Bone marrow (tissue), 2 donors: ENCODE data around the gene PCMTD2.

Experiments
- DNase-seq, 2 donors: peaks; one replicate each; lab custom pipeline; 2025; lab: John Stamatoyannopoulos, UW

PCMTD2 gene

DNA sequence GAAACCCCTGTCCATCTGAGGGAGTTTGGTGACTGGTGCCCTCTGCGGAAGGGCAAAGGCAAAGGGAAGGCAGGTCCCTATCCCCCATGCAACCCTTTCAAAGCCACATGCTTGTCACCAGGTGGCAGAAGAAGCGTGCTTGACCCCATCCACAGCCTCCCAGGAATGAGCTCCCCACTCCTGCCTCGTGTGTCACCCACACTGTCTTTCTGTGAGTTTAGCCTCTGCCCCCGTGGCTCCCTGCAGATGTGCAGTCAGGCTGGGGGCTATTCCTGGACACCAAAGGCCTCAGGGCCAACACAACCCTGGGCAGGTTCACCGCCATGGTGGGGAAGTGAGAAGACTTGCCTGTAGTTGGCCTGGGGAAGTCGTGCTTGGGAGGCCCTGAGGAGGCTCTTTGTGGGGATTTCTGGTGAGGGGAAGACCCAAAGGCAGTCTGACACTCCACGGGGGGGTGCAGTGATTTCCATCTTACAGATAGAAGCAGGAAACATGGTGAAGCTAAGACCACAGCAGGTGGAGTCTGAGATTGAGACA lies 16.6 kb upstream of the PCMTD2 start:
- DNase-seq: no peak

DNA sequence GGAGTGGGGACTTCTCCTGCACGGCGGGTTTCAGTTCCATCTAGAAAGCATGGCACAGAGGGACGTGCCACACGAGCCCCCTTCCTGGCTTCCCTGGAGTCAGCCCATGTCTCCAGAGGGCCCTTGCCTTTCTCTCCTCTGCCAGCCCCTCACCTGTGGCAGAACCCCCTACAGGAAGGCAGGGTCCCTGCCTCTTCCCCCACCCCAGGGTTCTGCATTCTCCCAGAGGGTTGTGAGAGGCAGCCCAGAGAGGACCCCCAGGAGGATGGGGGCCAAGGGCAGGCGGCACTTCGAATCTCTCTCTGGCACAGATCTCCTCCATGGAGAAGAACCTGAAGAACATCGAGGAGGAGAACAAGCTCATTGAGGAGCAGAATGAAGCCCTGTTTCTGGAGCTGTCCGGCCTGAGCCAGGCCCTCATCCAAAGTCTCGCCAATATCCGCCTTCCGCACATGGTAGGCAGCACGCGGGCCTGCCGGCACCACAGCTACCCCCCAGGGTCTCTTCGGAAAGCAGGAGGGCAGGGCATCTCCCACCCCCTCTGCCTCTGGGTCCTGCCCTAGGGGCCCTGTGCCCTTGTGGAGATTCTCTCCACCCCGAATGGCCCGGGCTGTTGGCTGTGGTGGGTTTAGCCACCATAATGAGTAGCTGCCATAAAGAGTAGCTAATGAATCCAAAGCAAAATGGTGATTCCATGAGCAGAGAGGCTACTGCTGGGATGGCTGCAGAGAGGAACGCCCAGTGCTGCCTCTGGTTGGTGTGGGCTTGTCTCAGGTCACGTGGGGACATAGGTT lies 15.9 kb upstream of the PCMTD2 start:
- no peak for DNase-seq

DNA sequence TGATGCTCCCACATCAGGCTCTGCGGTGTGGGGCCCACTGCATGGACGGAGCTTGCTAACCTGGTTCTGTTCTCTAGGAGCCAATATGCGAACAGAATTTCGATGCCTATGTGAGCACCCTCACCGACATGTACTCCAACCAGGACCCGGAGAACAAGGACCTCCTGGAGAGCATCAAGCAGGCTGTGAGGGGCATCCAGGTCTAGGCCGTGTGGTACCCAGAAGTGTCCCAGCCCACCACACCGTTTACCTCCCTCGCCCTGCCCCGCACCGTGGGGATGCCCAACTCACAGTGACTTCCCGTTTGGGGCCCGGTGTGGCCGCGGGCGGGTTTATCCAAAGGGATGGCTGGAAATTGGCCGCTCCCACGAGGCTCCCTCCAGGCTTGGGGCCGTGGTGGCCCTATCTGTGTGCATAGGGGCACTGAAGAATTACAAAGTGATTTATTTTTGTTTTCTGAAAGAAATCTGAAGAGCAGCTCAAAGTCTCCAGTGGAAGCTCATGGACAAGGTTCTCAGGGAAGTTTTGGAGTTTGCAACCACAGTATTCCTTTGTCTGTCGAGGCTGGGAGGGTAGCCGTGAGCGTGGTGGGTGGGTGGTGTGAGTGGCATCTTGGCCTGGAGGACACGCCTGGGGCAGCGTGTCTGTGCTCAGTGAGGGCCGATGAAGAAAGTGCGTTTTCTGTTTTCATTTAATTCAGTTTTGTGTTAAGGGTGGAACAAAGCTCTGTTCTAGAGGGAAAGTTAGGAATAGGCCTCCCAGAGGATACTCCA lies 15.1 kb upstream of the PCMTD2 start:
- no peak for DNase-seq

DNA sequence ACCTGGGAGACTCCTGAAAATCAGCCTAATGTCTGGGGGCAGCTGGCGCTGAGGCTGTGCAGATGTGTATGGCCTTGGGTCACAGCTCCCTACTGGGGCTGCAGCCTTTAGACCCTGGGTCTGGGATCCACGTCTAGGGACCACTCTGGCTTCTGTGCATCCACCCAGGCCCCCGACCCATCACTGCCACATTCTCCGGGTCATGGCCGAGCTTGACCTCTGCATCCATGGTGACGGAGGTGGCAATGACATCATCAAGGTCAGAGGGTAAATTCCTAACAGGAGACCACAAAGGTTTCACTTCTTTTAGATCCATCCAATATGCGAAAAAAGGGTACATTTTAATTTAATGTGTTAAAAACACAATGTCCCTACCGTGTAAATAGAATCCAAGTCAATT lies 14.5 kb upstream of the PCMTD2 start:
- DNase-seq: no peak

DNA sequence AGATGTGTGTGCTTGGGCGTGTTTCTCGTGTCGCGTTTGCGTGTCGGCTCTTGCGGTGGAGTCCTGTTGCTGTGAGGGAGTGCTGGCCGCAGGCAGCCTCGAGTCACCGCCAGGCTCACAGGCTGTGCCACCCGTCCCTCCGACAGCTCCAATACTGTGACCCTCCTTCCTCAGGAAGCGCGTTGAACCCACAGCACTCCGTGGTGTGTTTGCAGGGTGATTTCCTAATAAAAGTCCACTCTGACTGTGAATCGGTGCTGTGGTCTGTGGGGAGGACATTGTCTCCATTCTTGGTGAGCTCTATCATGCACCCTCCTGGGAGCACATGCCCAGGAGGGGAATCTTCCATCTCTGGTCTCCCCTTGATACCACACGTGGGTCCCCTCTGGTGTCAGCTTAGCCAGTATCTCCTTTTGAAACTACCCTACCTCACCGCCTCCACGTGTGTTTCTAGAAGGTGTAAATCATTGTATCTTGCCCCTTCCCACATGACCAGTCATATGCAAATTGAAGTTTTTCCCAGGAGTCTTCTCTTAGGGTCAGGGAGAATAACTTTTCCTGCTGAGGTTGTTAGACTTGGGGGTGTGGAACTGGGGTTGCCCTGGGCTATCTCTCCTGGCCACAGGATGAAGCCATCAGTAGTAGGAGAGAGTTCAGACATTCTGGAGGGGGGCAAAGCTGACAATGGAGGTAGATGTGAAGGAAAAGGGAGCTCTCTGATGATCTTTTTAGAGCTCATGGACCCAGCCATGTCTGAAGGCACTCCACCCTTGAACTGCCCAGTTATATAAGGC lies 13.3 kb upstream of the PCMTD2 start:
- no peak for DNase-seq

DNA sequence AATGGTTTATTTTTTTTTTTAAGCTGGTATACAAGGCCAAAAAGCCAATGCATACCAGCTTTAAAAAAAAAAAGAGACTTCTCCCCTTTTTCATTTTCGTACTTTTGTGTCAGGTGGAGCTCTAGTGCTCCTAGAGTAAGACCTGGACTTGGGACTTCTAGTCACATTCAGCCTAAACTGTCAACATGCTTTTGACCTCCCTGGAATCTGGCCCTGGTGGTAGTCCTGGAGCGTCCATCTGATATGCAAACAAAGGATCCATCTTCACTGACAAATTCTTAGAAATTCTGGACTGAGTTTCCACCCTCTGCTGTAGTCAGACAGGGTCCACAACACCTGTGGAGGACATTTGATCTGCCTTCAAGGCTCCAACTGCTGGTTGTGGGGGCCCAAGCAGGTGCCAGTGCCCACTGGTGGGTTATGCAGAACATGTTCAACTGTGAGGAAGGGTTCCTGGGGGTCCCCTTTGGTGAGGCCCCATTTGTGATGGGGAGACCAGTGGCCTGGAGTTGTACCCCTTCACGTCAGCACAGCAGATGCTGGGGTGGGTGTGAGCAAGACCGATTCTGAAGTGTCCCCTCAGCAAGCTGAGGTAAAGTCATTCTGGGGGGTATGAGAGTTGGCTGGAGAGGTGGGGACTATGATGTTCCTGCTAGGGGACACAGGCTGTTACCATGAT lies 12.6 kb upstream of the PCMTD2 start:
- DNase-seq: no peak

DNA sequence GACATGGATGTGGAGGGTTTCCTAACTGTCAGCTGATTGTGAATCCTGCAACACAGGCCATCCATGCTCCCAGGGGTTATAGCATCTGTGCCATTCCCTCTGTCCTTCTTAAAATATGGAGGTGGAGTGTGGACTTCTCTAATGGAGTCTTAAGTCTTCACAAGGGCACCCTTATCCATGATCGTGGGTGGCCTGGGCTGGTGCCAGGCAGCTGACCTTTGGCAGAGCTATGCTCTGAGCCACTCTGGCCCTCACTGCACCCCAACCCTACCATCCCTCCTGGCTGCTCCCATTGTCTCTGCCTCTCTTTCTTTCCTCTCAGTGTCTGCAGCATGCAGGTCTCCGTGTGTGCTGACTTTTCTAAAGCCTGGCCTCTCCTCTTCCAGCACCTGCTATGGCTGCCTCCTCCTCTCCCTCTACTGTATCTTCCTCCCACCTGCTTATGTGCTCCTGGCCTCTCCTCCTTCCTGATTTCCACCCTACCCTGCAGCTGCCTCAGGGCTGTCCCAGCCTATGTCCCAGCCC lies 11.2 kb upstream of the PCMTD2 start:
- no peak for DNase-seq

DNA sequence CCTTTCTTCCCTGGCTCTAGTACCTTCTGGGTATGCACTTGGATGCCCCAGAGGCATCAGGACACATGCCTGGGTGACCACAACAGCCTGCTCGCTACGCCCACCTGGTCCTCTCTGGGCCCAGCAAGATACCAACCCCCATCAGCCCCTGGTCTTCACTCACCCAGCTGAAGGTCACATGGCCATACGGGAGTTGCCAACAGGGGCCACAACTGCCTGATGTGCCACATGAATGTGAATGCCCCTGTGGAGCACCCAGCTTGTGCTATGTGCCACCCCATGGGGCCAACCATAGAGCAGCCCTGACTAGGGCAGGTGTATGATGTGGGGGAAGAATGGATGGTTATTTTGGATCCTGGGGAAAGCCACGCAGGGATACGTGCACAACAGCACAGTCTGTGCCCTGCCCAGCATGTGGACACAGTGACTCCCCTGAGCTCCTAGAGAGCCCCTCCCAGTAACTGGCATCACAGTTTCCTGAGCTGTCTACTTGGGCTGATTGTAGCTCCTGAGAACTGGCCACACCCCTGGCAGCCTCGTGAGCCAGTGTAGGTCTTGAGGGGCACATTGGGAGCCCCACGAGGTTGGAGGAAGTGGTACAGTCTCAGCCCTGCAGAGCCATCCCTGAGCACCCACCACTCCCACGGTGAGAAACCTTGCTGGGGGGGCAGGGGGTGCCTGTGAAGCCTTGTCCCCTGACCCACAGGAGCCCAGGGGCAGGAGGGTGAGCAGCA lies 10.5 kb upstream of the PCMTD2 start:
- DNase-seq: no peak

DNA sequence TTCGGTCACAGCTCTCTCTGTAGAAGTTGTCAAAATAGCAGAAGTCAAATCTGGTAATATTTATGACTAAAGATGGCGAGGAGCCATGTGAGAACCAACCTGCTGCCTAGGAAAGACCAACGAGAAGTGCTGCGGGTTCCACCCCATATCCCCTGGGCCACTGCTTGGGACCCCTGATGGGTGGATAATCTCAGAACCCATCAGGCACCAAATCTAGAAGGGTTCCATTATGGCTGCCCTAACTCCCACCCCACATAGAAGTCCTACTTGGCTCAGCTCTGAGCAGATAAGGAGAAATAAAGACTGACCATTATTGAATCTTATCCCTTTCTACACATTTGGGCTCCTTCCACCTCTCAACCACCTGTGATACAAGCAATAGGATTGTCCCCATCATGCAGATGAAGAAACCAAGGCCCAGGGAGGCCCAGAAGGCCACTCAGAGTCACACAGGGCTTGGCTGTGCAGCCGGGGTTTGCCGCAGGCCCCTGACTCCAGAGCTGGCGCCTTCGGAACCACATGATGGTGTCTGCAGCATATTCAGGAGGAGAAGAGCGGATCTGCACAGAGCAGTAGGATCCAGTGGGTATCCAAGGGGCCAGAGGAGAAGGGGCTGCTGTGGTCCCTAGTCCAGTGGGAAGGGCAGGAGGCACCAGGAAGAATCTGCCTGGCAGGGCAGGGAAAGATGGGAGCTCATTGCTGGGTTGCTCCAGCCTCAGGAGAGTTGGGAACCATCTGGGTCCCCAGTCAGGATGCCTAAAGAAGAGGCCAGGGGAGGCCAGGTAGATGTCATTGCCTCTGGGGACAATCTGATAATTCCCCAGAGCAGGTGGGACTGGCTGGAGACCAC lies 9.6 kb upstream of the PCMTD2 start:
- DNase-seq: no peak

DNA sequence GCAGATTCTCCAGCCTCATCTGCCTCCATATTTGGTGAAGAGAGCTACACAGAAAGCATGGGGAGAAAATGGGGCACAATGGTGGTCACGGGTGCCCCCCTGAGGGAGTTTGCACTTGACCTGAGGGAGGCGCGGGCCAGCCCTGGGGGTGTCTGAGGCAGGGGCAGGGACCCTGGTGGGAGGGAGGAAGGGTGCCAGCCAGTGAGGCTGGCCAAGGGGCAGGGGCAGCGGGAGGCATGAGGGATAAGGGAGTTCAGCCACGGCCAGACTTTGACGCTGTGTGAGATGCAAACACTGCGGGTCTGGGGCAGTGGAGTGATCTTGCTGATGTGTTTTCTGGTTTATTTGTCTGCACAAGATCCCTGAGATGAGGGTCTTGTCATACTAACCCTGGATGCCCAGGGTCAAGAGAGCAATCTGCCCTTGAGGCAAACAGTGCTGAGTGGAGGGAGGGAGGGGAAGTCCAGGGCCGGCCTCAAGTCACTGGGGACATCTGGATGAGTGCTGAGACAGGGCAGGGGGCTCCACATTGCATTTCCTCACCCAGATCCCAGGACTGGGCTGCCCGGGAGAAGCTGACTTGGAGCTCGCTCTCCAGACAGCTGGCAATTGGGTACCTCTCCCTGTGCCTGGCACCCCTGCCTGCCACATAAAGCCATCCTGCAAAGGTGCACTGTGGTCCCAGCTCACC lies 8.8 kb upstream of the PCMTD2 start:
- no peak for DNase-seq

DNA sequence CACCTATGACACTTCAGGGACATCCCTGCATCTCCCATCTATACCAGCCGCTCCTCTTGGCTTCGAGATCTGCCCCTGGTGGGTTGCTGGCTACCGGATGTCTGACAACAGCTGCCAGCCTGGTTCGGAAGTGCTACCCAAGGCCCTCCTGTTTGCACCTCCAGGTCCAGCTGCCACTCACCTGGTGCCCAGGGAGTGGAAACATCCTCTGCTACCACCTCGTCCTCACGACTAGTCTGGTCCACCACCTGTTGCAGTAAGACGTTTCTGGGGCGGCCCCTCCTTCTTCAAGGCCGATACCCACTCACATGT lies 8.3 kb upstream of the PCMTD2 start:
- no peak for DNase-seq

DNA sequence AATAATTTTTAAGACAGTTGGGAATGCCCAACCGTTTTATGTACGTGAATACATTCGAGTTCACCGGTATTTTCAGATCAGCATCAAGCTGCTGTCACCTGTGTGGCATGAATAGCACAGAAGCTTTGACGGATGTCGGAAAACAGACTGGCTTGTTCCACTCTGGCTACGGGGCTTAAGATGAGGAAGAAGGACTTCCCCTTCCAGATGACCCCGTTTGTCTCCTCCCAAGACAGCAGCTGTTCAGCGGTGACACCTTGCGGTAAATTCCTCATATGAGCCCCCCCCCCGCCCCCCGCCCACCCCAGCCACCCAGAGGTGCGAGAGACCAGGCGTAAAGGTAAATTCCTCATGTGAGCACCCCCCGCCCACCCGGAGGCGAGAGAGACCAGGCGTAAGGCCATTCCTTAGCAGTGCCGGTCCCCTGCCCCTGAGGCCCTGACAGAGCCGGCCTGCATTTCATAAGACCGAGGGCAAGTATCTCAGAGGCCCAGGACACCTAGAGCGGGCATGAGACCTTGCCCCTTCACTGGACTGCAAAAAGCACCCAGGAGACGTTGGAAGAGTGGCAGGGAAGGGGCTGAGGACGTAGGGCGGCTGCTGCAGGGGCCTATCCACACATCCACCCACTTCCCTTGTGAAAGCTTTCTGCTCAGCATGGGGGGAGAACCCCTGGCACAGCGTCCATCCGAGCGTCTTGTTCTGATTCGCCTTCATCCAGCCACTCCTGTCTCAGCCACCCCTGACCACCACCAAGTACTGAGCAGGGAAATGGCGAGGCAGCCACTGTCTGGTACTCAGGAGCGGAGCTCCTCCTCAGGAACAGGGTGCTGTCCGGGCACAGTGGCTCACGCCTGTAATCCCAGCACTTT lies 7.3 kb upstream of the PCMTD2 start:
- no peak for DNase-seq

DNA sequence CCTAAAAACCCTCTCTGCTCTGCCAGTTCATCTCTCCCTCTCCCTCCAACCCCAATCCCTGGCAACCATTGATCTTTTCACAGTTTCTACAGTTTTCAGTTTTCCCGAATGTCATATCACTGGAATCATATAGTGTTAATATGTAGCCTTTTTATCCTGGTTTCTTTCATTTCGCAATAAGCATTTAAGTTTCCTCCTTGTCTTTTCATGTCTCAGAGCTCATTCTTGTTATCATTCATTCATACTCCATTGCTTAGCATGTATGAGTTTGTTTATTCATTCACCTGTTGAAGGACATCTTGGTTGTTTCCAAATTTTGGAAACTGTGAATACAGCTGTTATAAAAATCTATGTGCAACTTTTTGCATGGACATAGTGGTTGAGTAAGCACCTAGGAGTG lies 5.5 kb upstream of the PCMTD2 start:
- no peak for DNase-seq

DNA sequence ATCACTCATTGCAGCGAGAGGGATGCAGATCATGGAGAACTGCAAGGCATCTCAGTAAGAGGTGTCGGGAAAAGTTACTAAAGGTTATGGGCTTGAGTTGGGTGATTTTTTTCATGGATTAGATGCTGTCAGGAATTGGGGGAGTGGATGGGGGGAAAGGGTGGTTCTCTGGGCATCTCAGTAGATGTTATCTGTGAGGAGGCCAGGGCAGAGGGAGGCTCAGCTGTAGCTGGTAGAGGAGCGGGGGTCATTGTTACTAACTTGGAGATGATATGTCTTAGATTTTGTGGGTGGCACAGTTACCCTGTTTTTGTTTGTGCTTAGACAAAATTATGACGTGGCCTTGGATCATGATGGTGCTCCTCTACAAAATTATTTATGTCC lies 2.6 kb upstream of the PCMTD2 start:
- DNase-seq: no peak

DNA sequence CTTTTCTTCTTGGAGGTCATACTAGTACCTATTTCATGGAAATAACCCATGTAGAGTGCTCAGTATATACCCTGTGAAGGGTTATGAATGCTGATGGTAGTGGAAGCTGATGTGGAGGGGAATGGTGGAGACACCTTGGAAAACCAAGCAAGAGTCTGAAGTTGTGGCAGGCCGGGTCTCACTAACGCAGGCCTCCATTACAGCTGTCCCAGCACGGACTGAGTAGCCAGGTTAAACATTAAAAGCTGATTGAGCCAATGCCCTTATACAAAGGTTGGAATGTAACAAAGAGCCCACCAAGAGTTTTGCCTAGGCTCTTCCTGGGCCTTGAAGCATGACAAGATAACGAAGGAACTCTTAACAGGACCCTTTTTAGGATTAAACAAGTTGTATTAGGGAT lies 2.1 kb upstream of the PCMTD2 start:
- DNase-seq: no peak

DNA sequence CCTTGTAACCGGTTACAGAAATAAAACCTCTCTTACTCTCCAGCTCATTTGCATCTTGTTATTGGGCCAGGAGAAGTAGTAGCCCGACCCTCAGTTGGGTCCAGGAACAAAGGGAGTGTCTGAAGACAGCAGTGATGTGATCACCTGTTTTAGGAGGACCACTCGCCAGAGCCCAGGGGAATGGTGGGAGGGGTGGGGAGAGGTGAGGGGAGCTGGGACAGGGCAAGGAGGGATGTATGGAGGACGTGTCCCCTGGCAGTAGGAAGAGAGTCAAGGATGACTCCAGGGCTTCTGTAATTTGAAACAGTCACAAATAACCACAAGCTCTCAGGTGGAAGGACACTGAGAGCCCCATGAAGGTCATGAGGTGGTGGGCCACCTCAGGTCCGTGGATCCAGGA lies 1.4 kb upstream of the PCMTD2 start:
- no peak for DNase-seq

DNA sequence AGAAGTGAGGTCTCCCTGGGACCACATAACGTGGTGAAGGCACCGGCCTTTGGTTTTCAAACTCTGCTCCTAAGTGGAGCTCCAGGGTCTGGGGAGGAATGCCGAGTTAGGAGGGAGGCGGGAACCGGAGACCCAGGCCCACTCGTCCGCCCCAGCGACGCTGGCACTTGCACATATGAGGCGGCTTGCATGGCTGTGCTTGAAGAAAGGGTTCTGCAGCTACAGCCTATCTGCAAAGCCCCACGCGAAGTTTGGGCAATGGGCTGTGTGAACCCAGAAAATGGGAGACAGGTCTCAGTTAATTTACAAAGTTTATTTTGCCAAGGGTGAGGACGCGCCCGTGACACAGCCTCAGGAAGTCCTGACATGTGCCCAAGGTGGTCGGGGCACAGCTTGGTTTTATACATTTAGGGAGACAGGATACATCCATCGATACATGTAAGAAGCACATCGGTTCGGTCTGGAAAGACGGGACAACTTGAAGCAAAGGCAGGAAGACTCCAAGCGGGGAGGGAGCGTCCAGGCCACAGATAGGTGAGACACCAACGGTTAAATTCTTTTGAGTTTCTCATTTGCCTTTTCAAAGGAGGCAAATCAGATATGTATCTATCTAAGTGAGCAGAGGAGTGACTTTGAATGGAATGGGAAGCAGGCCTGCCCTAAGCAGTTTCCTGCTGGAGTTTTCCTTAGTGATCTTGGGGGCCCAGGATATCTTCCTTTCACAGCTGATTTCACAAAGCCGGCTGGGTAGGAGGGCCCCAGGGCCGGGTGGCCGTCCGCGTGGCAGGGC lies 782 bp upstream of the PCMTD2 start:
- DNase-seq: no peak
